Upper lobe of left lung (tissue), 4 donors: Measurements from ENCODE around the gene TPST1.

Experiments
- CTCF ChIP-seq, 6 experiments: fragments of 450-650 bp in 4 of 6; fragments of 200-600 bp in 2 of 6; sonication (generic) in 2 of 6; IDR thresholded peaks; one replicate each; pipeline ENCODE4 v1.5.1; 2016 to 2019; ENCODE audit warnings: antibody characterized with exemption in 6 of 6
- EP300 ChIP-seq, 4 donors: sonication (generic); formaldehyde crosslinking; IDR thresholded peaks; one replicate each; pipeline ENCODE4 v1.5.1; 2017; ENCODE audit warnings: antibody characterized with exemption in 4 of 4, control low read depth in 2 of 4
- POLR2A ChIP-seq, 4 donors: fragments of 450-650 bp; IDR thresholded peaks; one replicate each; pipeline ENCODE4 v1.5.1; 2016 to 2017; ENCODE audit warnings: antibody characterized with exemption in 4 of 4, mild to moderate bottlenecking in 2 of 4
- POLR2AphosphoS5 ChIP-seq, 2 donors: sonication (generic); formaldehyde crosslinking; IDR thresholded peaks; one replicate each; pipeline ENCODE4 v1.5.1; 2017; ENCODE audit warnings: antibody characterized with exemption in 2 of 2

- TF ChIP-seq CTCF (IDR thresholded peaks at IDR 0.05) (no peak), POLR2A (IDR thresholded peaks at IDR 0.05) (no peak), EP300 (IDR thresholded peaks at IDR 0.05) (no peak), POLR2AphosphoS5 (IDR thresholded peaks at IDR 0.05) (no peak)
Observed at GRCh38 chr7:66333443-66333842, 128.3 kb downstream of the TPST1 start.
